Thyroid gland (tissue), 4 donors: ENCODE data around the gene SVOP.

ENCODE experiments used
- POLR2A ChIP-seq, 2 donors: fragments of 450-650 bp; IDR thresholded peaks; one replicate each; pipeline ENCODE4 v1.6.1; 2017; ENCODE audit warnings: antibody characterized with exemption in 2 of 2, mild to moderate bottlenecking in 2 of 2, moderate library complexity in 1 of 2
- TF ChIP-seq, protein P1 (sequence below), 6 experiments: fragments of 200-600 bp in 3 of 6; fragments of 450-650 bp in 3 of 6; sonication (generic) in 3 of 6; IDR thresholded peaks; one replicate each; pipeline ENCODE4 v1.5.1; 2016 to 2019; ENCODE audit warnings: antibody characterized with exemption in 6 of 6, mild to moderate bottlenecking in 2 of 6, inconsistent platforms in 1 of 6, moderate library complexity in 1 of 6

DNA sequence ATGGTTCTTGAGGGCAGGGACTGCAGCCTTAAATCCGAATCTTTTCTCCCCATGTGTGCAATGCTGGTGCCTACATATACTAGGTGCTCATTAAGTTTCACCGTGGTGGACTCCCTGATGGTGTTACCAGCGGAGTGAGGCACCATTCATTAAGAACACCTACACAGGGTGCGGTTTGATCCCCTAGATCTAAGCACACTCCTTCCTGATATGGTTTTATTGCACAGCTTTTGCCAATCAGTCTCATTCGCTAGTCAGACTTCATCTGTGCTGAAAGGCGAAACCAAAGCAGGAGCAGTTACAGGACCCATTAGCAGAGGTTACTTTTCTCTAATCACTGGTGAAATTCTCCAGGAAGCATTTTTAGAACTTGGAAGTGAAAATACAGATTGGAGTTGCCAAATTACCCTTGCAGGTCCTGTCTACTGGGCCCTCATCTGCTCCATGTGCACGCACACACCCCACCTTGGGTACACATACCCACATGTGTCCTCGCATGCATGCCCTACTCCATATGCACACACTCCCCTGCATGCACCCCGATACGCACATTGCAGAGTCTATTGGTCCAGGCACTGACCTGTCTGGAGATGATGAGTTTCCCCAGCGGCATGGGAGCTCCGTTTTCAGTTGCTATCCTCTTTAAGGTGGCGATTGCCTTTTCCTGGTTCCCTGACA is 82.5 kb downstream of the SVOP start:
- TF ChIP-seq, protein P1, sequence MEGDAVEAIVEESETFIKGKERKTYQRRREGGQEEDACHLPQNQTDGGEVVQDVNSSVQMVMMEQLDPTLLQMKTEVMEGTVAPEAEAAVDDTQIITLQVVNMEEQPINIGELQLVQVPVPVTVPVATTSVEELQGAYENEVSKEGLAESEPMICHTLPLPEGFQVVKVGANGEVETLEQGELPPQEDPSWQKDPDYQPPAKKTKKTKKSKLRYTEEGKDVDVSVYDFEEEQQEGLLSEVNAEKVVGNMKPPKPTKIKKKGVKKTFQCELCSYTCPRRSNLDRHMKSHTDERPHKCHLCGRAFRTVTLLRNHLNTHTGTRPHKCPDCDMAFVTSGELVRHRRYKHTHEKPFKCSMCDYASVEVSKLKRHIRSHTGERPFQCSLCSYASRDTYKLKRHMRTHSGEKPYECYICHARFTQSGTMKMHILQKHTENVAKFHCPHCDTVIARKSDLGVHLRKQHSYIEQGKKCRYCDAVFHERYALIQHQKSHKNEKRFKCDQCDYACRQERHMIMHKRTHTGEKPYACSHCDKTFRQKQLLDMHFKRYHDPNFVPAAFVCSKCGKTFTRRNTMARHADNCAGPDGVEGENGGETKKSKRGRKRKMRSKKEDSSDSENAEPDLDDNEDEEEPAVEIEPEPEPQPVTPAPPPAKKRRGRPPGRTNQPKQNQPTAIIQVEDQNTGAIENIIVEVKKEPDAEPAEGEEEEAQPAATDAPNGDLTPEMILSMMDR (IDR thresholded peaks at IDR 0.05), result no peak
- TF ChIP-seq POLR2A (IDR thresholded peaks at IDR 0.05), result no peak
